ENCODE results near the gene ZMYM4. TPM values are rescaled to one million over a fixed set of nuclear protein-coding genes. Genes with fewer than 3 reads are reported as not detected.

The ZMYM4 gene
- total RNA-seq, 1 donor from 2014 or later: 32.6 TPM

DNA sequence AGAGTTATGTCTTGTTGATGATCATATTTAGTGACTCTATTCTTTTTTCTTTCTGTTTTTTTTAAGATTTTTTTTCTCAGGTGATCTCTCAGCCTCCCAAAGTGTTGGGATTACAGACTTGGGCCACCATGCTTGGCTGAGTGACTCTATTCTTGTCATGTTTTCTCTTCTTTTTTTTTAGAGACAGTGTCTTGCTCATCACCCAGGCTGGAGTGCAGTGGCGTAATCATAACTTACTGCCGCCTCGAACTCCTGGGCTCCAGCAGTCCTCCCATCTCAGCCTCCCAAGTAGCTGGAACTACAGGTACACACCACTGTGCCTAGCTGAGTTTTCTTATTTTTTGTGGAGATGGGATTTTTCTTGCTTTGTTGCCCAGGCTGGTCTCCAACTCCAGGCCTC lies 36.9 kb downstream of the ZMYM4 start:
- intact Hi-C loops (cut with micrococcal nuclease): no loop called here
- no peak for TF ChIP-seq CTCF (IDR thresholded peaks at IDR 0.05; ENCODE audit: borderline replicate concordance)
- DNase-seq: no peak
- peaks cover 2% of the 10 kb centered on the region for H3K36me3 ChIP-seq
- no peaks in the 10 kb centered on the region for H3K27me3 ChIP-seq (ENCODE audit: low read depth)
- H3K27ac ChIP-seq (replicated peaks): peak overlapping the region; percentile 44
- peaks cover 44% of the 10 kb centered on the region for H3K4me1 ChIP-seq
- no peak overlapping the region for H3K4me3 ChIP-seq
- no peaks in the 10 kb centered on the region for H3K9me3 ChIP-seq (replicated peaks)

DNA sequence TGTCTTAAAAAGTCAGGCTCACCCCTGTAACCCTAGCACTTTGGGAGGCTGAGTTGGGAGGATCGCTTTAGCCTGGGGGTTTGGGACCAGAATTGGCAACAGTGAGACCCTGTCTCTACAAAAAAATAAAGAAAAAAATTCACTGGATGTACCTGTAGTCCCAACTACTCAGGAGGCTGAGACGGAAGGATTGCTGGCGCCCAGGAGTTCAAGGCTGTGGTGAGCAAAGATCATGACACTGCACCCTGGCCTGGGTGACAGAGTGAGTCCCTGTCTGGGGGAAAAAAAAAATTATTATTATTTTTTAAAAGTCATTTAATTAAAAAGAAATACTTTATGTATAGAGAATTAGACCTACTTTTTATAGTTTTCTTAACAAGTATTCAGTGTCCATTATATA lies 47.1 kb downstream of the ZMYM4 start:
- H3K27ac ChIP-seq (replicated peaks): no peak overlapping the region
- no peaks in the 10 kb centered on the region for H3K27me3 ChIP-seq (ENCODE audit: low read depth)
- TF ChIP-seq CTCF (IDR thresholded peaks at IDR 0.05; ENCODE audit: borderline replicate concordance): no peak
- H3K4me1 ChIP-seq: peaks cover 19% of the 10 kb centered on the region
- no peak overlapping the region for H3K4me3 ChIP-seq
- H3K36me3 ChIP-seq: peaks cover 7% of the 10 kb centered on the region
- intact Hi-C loops (cut with micrococcal nuclease): no loop called here
- H3K9me3 ChIP-seq (replicated peaks): no peaks in the 10 kb centered on the region
- no peak for DNase-seq

GRCh38 chr1:35316264-35316663 lies 47.8 kb downstream of the ZMYM4 start:
- H3K36me3 ChIP-seq: peaks cover under 1% of the 10 kb centered on the region
- peaks cover 25% of the 10 kb centered on the region for H3K4me1 ChIP-seq
- H3K9me3 ChIP-seq (replicated peaks): no peaks in the 10 kb centered on the region
- intact Hi-C loops (cut with micrococcal nuclease): no loop called here
- no peak for TF ChIP-seq CTCF (IDR thresholded peaks at IDR 0.05; ENCODE audit: borderline replicate concordance)
- H3K27ac ChIP-seq (replicated peaks): no peak overlapping the region
- DNase-seq: no peak
- no peak overlapping the region for H3K4me3 ChIP-seq
- no peaks in the 10 kb centered on the region for H3K27me3 ChIP-seq (ENCODE audit: low read depth)

GRCh38 chr1:35319988-35320713 lies 51.6 kb downstream of the ZMYM4 start:
- no peaks in the 10 kb centered on the region for H3K9me3 ChIP-seq (replicated peaks)
- H3K4me1 ChIP-seq: peaks cover 45% of the 10 kb centered on the region
- H3K27me3 ChIP-seq (ENCODE audit: low read depth): no peaks in the 10 kb centered on the region
- TF ChIP-seq CTCF (IDR thresholded peaks at IDR 0.05; ENCODE audit: borderline replicate concordance): no peak
- intact Hi-C loops (cut with micrococcal nuclease): no loop called here
- H3K27ac ChIP-seq (replicated peaks): peak overlapping the region; percentile 81
- DNase-seq: peak; percentile 51
- H3K4me3 ChIP-seq: peak overlapping the region; percentile 27
- H3K36me3 ChIP-seq: no peaks in the 10 kb centered on the region

DNA sequence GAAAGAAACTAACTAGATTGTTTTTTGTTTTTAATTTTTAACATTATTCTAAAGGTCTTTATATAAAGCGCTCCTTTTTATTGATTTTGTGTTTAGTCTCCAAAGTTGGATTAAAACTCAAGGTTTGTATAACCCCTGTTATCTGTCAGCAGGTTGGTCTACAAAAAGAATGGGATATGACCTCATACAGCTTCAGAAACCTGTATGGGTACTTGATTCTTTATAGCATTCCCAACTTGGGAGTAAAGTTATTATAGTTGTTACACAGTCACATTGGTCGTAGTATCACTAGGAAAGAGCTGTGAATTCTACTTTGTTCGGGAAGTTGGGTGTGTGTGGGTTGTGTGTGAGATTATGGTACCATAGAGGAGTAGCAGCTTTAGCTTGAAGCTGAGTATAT lies 52.4 kb downstream of the ZMYM4 start:
- Histone ChIP-seq H3K27me3 (ENCODE audit: low read depth) (no peaks in the 10 kb centered on the region), H3K27ac (replicated peaks) (peak overlapping the region; percentile 81), H3K4me3 (peak overlapping the region; percentile 27), H3K9me3 (replicated peaks) (no peaks in the 10 kb centered on the region), H3K36me3 (no peaks in the 10 kb centered on the region), H3K4me1 (peaks cover 51% of the 10 kb centered on the region)
- intact Hi-C loops (cut with micrococcal nuclease): no loop called here
- no peak for DNase-seq
- no peak for TF ChIP-seq CTCF (IDR thresholded peaks at IDR 0.05; ENCODE audit: borderline replicate concordance)

Data from left ventricle myocardium inferior (tissue), 1 donor.